HG02973 (cell line): ENCODE data around the gene ZNF100.
"Not testable (repeated sequence)": the region's sequence is repeated elsewhere in the genome, so short reads cannot be mapped to it uniquely, and the experiment has no call there.

Source experiments
- ATAC-seq: cut with Tn5 transposase; IDR thresholded peaks from one replicate; pipeline ENCODE4 v1.9.1; 2021; ENCODE audit warnings: moderate library complexity; ENCODE audit not compliant: unreplicated experiment

The ZNF100 gene

DNA sequence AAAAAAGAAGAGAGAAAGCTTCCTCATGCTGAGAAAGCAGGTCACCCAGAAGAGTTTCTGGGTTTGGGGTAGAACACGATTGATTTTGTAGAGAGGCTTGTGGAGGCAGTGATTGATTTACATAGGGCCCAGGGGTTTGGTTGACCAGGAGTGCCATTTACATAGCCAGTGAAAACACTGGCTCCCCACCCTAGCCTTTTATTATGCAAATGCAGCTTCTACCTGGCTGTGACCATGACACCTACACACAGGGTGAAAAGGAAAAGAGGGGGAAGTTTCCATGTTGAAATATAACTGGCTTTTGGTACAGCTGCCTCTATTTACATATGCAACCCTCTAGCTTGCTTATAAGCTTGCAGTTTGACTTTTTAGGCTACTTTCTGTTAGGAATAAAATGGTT lies 62.0 kb downstream of the ZNF100 start:
- no peak for ATAC-seq

DNA sequence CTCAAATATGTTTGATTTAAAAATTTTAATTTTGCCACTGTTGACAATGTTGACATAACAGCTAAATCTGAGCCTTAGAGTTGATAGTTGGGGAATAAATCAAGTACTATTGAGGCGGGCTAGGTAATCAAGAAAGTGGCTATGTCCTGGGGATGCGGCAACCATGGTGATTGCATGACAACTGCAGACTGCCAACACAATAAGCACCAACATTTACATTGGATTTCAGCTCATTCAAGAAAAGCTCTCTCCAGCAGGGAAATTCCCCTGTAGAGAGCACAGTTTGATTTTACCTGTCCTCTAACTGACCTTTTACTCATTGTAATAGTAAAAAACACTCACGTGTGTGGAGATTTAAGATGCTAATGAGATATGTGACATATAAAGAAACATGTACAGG lies 63.1 kb downstream of the ZNF100 start:
- no peak for ATAC-seq

DNA sequence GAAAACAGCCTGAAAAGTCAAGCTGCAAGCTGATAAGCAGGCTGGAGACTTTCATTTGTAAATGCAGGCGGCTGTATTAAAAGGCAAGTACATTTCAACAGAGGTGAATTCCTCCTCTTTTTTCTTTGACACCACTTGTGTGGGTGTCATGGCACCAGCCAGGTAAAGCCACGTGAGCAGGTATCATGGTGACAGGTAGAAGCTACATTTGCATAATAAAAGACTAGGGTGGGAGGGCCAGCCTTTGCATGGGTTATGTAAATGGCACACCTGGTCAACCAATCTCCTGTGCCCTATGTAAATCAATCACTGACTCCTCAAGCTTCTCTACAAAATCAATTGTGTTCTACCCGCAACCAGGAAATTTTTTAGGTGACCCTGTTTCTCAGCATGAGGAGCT lies 68.2 kb downstream of the ZNF100 start:
- no peak for ATAC-seq

DNA sequence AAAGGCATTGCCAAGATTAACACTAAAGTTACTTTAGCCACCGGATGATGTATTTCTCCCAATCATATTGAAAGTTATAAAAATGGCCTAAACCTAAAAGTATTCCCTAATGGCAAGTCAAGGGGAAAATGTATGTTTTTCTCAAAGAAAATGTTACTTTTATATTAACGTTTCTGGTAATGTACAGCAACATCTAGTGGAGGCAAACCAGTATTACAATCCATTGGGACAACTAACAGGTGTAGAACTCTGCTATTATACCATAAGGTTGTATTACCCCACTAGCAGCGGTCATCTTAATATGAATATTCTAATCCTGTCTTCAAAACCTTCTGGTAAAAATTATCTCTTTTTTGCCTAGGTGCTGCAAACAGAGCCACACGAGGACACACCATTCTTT lies 69.2 kb downstream of the ZNF100 start:
- ATAC-seq = no peak

DNA sequence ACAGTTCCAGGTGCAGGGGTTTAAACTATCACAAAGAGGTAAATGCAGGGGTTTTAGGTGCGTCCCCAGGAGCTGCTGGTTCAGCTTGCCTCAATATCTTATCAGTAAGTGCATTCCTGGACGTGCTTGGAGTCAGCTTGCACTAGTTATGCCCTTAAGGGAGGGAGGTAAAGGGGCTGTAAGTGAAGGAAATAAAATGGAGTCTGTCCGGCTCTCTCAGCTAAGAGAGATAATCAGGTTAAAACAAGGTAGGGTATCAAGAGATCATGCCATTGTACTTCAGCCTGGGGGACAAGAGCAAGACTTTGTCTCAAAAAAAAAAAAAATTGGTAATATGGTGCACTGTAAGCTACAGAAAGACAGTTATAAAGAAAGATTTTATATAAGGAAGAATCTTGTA lies 69.7 kb downstream of the ZNF100 start:
- ATAC-seq = no peak

DNA sequence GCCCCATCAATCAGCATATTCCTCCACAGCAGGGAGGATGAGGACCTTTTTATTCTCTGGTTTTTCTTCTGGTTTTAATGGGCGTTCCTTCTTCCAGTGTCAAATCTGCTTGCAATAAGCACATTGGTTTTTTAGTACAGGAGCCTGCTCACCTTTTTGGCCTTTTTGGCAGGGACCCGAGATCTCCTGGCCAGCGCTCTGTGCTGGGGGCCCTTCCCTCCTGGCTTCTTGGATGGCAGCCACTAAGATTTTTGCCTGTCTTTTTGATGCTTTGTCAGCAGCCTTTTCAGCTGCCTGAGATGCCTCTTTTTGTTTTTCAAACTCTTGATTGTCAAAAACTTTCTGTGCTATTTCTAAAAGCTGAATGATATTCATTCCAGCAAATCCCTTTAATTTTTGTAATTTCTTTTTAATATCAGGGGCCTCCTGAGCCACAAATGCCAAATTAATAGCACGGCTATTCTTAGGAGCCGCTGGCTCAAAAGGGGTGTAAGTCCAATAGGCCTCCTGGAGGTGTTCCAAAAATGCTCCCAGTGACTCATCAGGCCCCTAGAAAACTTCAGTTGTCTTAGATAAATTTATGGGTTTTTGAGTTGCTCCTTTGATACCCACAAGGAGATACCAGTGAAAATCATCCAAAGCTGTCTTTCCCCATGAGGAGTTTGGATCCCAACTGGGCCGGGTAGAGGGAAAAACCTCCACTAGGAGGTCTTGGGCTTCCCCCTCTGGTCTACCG lies 73.0 kb downstream of the ZNF100 start:
- no peak for ATAC-seq

DNA sequence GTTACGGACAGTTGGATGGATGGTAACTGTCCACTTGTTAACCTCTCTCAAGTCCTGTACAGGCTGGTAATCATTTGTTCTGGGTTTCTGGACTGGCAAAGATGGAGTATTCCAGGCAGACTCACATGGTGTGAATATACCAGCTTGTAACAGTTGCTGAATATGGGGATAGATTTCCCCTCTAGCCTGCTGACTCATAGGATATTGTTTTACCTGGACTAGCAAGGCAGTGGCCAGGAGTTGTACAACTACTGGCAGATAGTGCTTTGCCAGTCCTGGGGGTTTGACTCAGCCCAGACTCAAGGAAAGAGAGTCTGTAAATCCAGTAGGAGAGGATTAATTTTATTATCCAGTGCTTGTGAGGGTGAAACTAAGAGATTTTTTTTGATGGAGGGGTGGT lies 74.0 kb downstream of the ZNF100 start:
- ATAC-seq = no peak

DNA sequence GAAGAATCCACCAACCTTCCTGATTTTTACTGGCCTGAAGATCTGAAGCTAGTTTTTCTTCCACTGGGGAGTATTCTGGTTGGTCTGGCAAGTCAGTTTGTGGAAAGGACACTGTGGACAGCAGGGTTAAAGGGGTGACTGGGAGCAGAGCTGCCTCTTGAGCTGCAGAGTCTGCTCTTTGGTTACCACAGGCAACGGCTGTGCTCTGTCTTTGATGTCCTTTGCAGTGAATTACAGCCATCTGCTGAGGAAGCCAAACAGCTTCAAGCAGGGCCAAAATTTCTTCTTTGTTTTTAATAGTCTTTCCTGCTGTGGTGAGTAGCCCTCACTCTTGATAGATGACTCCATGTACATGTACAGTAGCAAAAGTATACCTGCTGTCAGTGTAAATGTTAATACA lies 75.7 kb downstream of the ZNF100 start:
- no peak for ATAC-seq

DNA sequence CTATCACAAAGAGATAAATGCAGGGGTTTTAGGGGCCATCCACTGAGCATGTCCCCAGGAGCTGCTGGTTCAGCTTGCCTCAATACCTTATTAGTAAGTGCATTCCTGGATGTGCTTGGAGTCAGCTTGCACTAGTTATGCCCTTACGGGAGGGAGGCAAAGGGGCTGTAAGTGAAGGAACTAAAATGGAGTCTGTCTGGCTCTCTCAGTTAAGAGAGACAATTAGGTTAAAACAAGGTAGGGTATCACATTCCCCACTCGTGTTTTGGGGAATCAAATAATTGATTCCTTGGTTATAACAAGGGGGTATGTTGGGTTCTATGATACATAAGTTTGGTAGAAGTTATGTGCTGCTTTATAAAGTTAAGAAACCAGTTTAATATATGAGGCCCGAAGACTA lies 78.9 kb downstream of the ZNF100 start:
- no peak for ATAC-seq

DNA sequence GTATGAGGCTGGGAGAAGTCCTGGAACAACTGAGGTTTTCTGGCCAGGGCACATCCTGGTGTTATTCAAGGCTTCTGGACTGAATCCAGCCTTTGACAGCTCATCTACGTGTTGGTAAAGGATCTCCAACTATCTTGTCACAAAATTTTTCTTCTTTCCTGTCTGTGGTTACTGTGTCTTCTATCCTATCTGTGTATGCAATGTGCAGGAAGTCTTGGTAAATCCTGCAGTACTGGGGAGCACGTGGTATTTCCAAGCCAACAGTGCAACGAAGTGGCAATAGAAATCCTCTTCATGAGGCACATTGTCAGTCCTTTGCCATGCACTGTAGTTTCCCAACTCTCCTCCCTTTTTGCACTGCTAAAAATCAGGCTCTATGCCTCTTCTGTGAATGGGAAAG lies 86.7 kb downstream of the ZNF100 start:
- no peak for ATAC-seq

DNA sequence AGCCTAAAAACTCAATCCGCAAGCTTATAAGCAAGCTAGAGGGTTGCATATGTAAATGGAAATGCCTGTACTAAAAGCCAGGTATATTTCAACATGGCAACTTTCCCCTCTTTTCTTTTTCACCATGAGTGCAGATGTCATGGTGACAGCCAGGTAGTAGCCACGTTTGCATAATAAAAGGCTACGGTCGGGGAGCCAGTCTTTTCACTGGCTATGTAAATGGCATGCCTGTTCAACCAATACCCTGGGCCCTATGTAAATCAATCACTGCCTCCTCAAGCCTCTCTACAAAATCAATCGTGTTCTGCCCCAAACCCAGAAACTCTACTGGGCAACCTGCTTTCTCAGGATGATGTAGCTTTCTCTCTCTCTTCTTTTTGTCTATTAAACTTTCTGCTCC lies 87.4 kb downstream of the ZNF100 start:
- no peak for ATAC-seq

DNA sequence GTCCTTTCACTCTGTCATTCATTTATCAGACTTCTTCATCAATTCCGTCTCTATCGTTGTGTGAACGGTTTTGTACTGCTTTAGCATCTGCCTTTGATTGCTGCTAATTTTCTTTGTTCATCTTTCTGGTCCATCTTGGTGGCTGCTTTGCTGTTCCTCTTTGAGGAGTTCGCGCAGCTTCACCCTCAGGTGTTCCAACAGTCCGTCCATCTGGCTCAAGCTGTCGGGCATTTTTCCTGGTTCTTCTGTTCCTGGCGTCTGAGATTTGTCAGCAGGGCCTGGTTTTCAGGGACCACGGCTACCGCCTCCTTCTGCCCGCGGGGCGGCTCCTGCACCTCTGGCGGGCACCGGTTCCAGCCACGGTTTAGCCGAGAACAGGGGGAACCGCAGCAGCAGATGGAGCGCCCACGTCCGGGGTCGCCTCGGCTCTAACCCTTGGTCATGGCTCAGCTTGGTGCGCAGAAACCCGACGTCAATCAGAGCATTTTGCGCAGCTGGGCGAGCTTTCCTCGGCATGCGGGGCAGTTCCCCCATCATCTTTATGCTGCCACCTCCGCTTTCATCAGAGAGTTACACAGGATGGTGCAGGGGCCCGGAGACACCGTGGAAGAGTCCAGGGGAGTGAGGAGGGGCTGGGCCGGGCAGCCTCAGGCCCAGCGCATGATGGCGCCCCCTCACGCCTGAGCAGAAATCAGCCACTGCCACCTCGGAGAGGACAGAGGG lies 89.5 kb downstream of the ZNF100 start:
- ATAC-seq = no peak

DNA sequence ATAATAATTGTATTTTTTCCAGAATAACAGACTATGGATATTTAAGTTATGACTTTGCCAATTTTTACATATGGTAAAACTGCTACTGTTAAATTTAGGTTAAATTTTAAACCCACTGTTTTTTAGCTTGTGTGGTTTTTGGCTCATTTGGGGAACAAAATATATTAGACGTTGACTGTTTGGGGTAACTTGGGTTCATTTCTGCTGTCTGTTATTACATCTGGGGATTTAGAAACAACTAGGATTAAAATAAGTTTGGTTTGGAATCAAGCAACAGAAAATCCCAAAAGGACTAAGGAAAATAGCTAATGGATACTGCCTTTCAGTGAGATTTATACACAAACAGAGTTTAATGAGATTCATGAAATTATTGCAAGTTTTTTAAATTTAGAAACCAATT lies 92.9 kb downstream of the ZNF100 start:
- no peak for ATAC-seq

DNA sequence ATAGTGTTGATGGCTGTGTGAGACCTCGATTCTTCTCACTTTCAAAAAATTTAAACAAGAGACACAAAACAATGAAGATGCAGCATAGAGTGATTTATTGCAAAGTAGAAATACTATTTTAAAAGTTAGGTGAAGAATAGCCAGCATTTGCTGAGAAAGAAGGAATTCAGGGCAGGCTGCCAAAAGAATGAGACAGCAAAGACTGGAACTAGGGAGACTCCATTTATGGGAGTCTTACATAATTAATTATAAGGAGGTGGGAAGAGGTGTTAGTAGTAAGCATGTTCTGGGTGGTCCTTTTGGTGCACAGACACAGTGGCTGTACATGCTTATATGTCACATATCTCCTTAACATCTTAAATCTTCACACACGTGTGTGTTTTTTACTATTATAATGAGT lies 93.9 kb downstream of the ZNF100 start:
- not testable (repeated sequence) for ATAC-seq
